ENCODE measurements around the gene C20orf202. TPM values are rescaled to one million over a fixed set of nuclear protein-coding genes. Genes with fewer than 3 reads are reported as not detected.

The C20orf202 gene
- total and polyA plus RNA-seq, 2 experiments from 2014 or later: not detected

GRCh38 chr20:1255675-1256074 lies 52.4 kb downstream of the C20orf202 start:
- Mint-ChIP-seq H3K36me3 (ENCODE audit: low read depth) (no peaks in the 10 kb centered on the region), H3K9me3 (peaks cover 3% of the 10 kb centered on the region; the same call in 2 of the 3 replicates), H3K27me3 (ENCODE audit: insufficient read depth, low read depth, poor library complexity) (no peaks in the 10 kb centered on the region), H3K4me3 (no peak overlapping the region), H3K27ac (no peak overlapping the region), H3K4me1 (no peaks in the 10 kb centered on the region)
- Histone ChIP-seq H2AFZ (no peak overlapping the region), H3K4me3 (no peak overlapping the region), H3K36me3 (ENCODE audit: insufficient read depth) (no peaks in the 10 kb centered on the region), H3K4me2 (no peak overlapping the region), H3K9me2 (ENCODE audit: insufficient read depth) (no peaks in the 10 kb centered on the region), H3F3A (replicated peaks; ENCODE audit: low read depth) (no peaks in the 10 kb centered on the region), H3K27me3 (ENCODE audit: insufficient read depth) (0 out of 2 replicates have a peak, but pooled peaks cover 4% of the 10 kb centered on the region), H3K27ac (ENCODE audit: low read depth) (no peak overlapping the region), H3K79me2 (replicated peaks; ENCODE audit: insufficient read depth) (no peaks in the 10 kb centered on the region), H4K20me1 (replicated peaks; ENCODE audit: insufficient read depth) (no peaks in the 10 kb centered on the region), H3K4me1 (ENCODE audit: insufficient read depth) (no peaks in the 10 kb centered on the region)
- TF ChIP-seq ZNF331 (CRISPR knock-in tag; IDR thresholded peaks at IDR 0.05; ENCODE audit: low read depth) (no peak), STAT1 (IDR thresholded peaks at IDR 0.05; ENCODE audit: unreplicated experiment) (no peak), CREB1 (CRISPR knock-in tag; IDR thresholded peaks at IDR 0.05; ENCODE audit: low read depth) (no peak), JUNB (IDR thresholded peaks at IDR 0.05; ENCODE audit: unreplicated experiment) (no peak)
- DNase-seq (ENCODE audit: low spot score): no peak
- no peak for ATAC-seq

Other genes with a start within 250 kb of the C20orf202 start
- gene RSPO4, start 201.1 kb upstream of the C20orf202 start, total RNA-seq (2014; rRNA removed; shearing (Covaris generic)): 0.74 and 2.8 TPM in 2 replicates
- gene RSPO4, start 201.1 kb upstream of the C20orf202 start, polyA plus RNA-seq (2016; fragmentation: Nextera tagmentation; extraction: Ambion mirVana): 3.6 and 4.5 TPM in 2 replicates
- 46.5 and 84.2 TPM in 2 replicates for gene PSMF1, start 84.9 kb upstream of the C20orf202 start, total RNA-seq (2014; rRNA removed; shearing (Covaris generic))
- 70.4 and 73.7 TPM in 2 replicates for gene PSMF1, start 84.9 kb upstream of the C20orf202 start, polyA plus RNA-seq (2016; fragmentation: Nextera tagmentation; extraction: Ambion mirVana)
- 3.6 and 4.8 TPM in 2 replicates for gene TMEM74B, start 18.5 kb upstream of the C20orf202 start, total RNA-seq (2014; rRNA removed; shearing (Covaris generic))
- 1.0 and 1.5 TPM in 2 replicates for gene TMEM74B, start 18.5 kb upstream of the C20orf202 start, polyA plus RNA-seq (2016; fragmentation: Nextera tagmentation; extraction: Ambion mirVana)
- gene RAD21L1, start 22.6 kb downstream of the C20orf202 start, total RNA-seq (2014; rRNA removed; shearing (Covaris generic)): 0.10 TPM in 1 of 2 replicates, not detected in the other
- gene RAD21L1, start 22.6 kb downstream of the C20orf202 start, polyA plus RNA-seq (2016; fragmentation: Nextera tagmentation; extraction: Ambion mirVana): 0.38 and 0.95 TPM in 2 replicates
- 3.5 and 5.8 TPM in 2 replicates for gene SNPH, start 62.8 kb downstream of the C20orf202 start, total RNA-seq (2014; rRNA removed; shearing (Covaris generic))
- gene SNPH, start 62.8 kb downstream of the C20orf202 start, polyA plus RNA-seq (2016; fragmentation: Nextera tagmentation; extraction: Ambion mirVana): 1.3 and 1.5 TPM in 2 replicates
- gene SDCBP2, start 125.7 kb downstream of the C20orf202 start, total RNA-seq (2014; rRNA removed; shearing (Covaris generic)): 4.6 and 5.3 TPM in 2 replicates
- gene SDCBP2, start 125.7 kb downstream of the C20orf202 start, polyA plus RNA-seq (2016; fragmentation: Nextera tagmentation; extraction: Ambion mirVana): 2.9 and 3.2 TPM in 2 replicates
- 159 and 171 TPM in 2 replicates for gene FKBP1A, start 189.6 kb downstream of the C20orf202 start, total RNA-seq (2014; rRNA removed; shearing (Covaris generic))
- 324 and 350 TPM in 2 replicates for gene FKBP1A, start 189.6 kb downstream of the C20orf202 start, polyA plus RNA-seq (2016; fragmentation: Nextera tagmentation; extraction: Ambion mirVana)